Type B pancreatic cell (in vitro differentiated cells): ENCODE data around the gene TMIGD2. TPM values are rescaled to one million over a fixed set of nuclear protein-coding genes. Genes with fewer than 3 reads are reported as not detected.
"Not testable (repeated sequence)": the region's sequence is repeated elsewhere in the genome, so short reads cannot be mapped to it uniquely, and the experiment has no call there.

ENCODE experiments used
- DNase-seq: peaks from one replicate; pipeline ENCODE4 v3.0.0; 2021; ENCODE audit warnings: mixed read lengths; ENCODE audit not compliant: unreplicated experiment; ENCODE audit errors: extremely low spot score
- H3K27ac Mint-ChIP-seq: 2 replicates; pipeline ENCODE4 v1.8.0; 2021; ENCODE audit warnings: mild to moderate bottlenecking, mixed read lengths
- H3K27me3 Mint-ChIP-seq: 2 replicates; pipeline ENCODE4 v1.8.0; 2021; ENCODE audit warnings: mixed read lengths
- H3K36me3 Mint-ChIP-seq: 2 replicates; pipeline ENCODE4 v1.8.0; 2021; ENCODE audit warnings: mixed read lengths
- H3K4me1 Mint-ChIP-seq: one replicate; pipeline ENCODE4 v1.8.0; 2021; ENCODE audit warnings: mixed read lengths; ENCODE audit not compliant: unreplicated experiment
- H3K4me3 Mint-ChIP-seq: 2 replicates; pipeline ENCODE4 v1.8.0; 2021; ENCODE audit warnings: mild to moderate bottlenecking, mixed read lengths
- H3K9me3 Mint-ChIP-seq: 2 replicates; pipeline ENCODE4 v1.8.0; 2021; ENCODE audit warnings: mixed read lengths
- CTCF ChIP-seq: fragments of 200-600 bp; sonication (generic); conservative IDR thresholded peaks from 2 replicates; pipeline ENCODE4 v1.5.0; 2021; ENCODE audit warnings: antibody characterized with exemption, mild to moderate bottlenecking
- total RNA-seq: library from RNA; stranded (reverse); gene quantifications from 2 replicates; pipeline ENCODE4 v1.2.1, GENCODE V29; 2021; ENCODE audit warnings: low replicate concordance

TMIGD2 gene
- total RNA-seq, 1 donor from 2014 or later: not detected

GRCh38 chr19:4279267-4279529, 23.0 kb downstream of the TMIGD2 start:
- Mint-ChIP-seq H3K27ac (no peak overlapping the region), H3K9me3 (no peaks in the 10 kb centered on the region), H3K36me3 (no peaks in the 10 kb centered on the region), H3K4me3 (no peak overlapping the region), H3K4me1 (no peaks in the 10 kb centered on the region), H3K27me3 (peaks cover 50% of the 10 kb centered on the region)
- no peak for TF ChIP-seq CTCF
- DNase-seq: no peak

- H3K4me1 Mint-ChIP-seq: no peaks in the 10 kb centered on the region
- no peak within 1 kb of the TSS for H3K27ac Mint-ChIP-seq
- H3K36me3 Mint-ChIP-seq: no peaks in the 10 kb centered on the region
- TF ChIP-seq CTCF: no peak
- H3K4me3 Mint-ChIP-seq: peak within 1 kb of the TSS; percentile 85
- H3K27me3 Mint-ChIP-seq: peaks cover 50% of the 10 kb centered on the region
- no peak for DNase-seq
- no peaks in the 10 kb centered on the region for H3K9me3 Mint-ChIP-seq
Measured at GRCh38 chr19:4278419-4279266, 23.5 kb downstream of the TMIGD2 start, which contains the start of gene SHD. Gene SHD, plus strand, starts transcription at chr19:4279266. Its CDS starts 798 bp downstream, at chr19:4280064.

GRCh38 chr19:4278010-4278409, 24.2 kb downstream of the TMIGD2 start:
- TF ChIP-seq CTCF: no peak
- H3K4me1 Mint-ChIP-seq: no peaks in the 10 kb centered on the region
- peaks cover 46% of the 10 kb centered on the region for H3K27me3 Mint-ChIP-seq
- H3K9me3 Mint-ChIP-seq: no peaks in the 10 kb centered on the region
- no peaks in the 10 kb centered on the region for H3K36me3 Mint-ChIP-seq
- H3K4me3 Mint-ChIP-seq: peak overlapping the region; percentile 52
- DNase-seq: no peak
- no peak overlapping the region for H3K27ac Mint-ChIP-seq

GRCh38 chr19:4277191-4277696, 24.9 kb downstream of the TMIGD2 start:
- peak overlapping the region; percentile 64 for H3K4me3 Mint-ChIP-seq
- peaks cover 43% of the 10 kb centered on the region for H3K27me3 Mint-ChIP-seq
- TF ChIP-seq CTCF: no peak

GRCh38 chr19:4274321-4274686, 27.9 kb downstream of the TMIGD2 start:
- not testable (repeated sequence) for H3K36me3 Mint-ChIP-seq, H3K27ac Mint-ChIP-seq, DNase-seq, H3K4me3 Mint-ChIP-seq, H3K9me3 Mint-ChIP-seq, H3K4me1 Mint-ChIP-seq
- peaks cover 18% of the 10 kb centered on the region for H3K27me3 Mint-ChIP-seq

More at GRCh38 chr19:4277191-4277696, 24.9 kb downstream of the TMIGD2 start:
- Mint-ChIP-seq H3K36me3 (no peaks in the 10 kb centered on the region), H3K9me3 (no peaks in the 10 kb centered on the region), H3K4me1 (no peaks in the 10 kb centered on the region), H3K27ac (peak overlapping the region; percentile 31)
- DNase-seq: no peak

GRCh38 chr19:4272894-4273293, 29.3 kb downstream of the TMIGD2 start:
- DNase-seq: no peak
- H3K36me3 Mint-ChIP-seq: no peaks in the 10 kb centered on the region
- H3K4me3 Mint-ChIP-seq: no peak overlapping the region
- H3K27me3 Mint-ChIP-seq: peaks cover 9% of the 10 kb centered on the region
- no peaks in the 10 kb centered on the region for H3K4me1 Mint-ChIP-seq
- H3K9me3 Mint-ChIP-seq: no peaks in the 10 kb centered on the region
- TF ChIP-seq CTCF: no peak
- no peak overlapping the region for H3K27ac Mint-ChIP-seq
